PC-3 (cell line): ENCODE data around the gene ZP3. TPM values are rescaled to one million over a fixed set of nuclear protein-coding genes. Genes with fewer than 3 reads are reported as not detected.
A peak's percentile ranks its signal among the peaks of the same experiment; 100 is the strongest.

Experiments
- ATAC-seq: fragments of 200-7000 bp; cut with Tn5 transposase; 2 replicates; pipeline ENCODE4 v1.9.1; 2020; ENCODE audit warnings: mild to moderate bottlenecking, moderate library complexity
- BruUV-seq: library from RNA; stranded (reverse); fragments of 400-500 nt; replicated peaks from 2 replicates; lab custom pipeline; 2021; lab: Mats Ljungman, UMichigan
- CTCF ChIA-PET: fragments of 300-600 bp; sonication (Branson Sonifier 250); formaldehyde crosslinking; loops from one replicate; lab custom pipeline; 2022; ENCODE audit warnings: antibody characterized with exemption; lab: Charles Lee
- POLR2A ChIA-PET: fragments of 300-600 bp; sonication (Branson Sonifier 250); formaldehyde crosslinking; loops from one replicate; lab custom pipeline; 2022; ENCODE audit warnings: antibody characterized with exemption; ENCODE audit not compliant: unreplicated experiment; lab: Charles Lee
- DNase-seq: peaks from one replicate; pipeline ENCODE4 v3.0.0-alpha.2; 2015
- H2AFZ ChIP-seq: fragments of 300-600 bp; sonication (generic); 2 replicates; pipeline ENCODE4 v1.6.0; 2016; ENCODE audit warnings: antibody characterized with exemption, low read length
- H3F3A ChIP-seq: fragments of 300-600 bp; sonication (generic); one replicate; pipeline ENCODE4 v1.6.0; 2017; ENCODE audit warnings: antibody characterized with exemption, low read length, control low read depth, mild to moderate bottlenecking; ENCODE audit not compliant: unreplicated experiment
- H3K27ac ChIP-seq: fragments of 300-600 bp; sonication (generic); 2 replicates; pipeline ENCODE4 v1.5.1; 2016; ENCODE audit warnings: mild to moderate bottlenecking, low read length
- H3K27me3 ChIP-seq: fragments of 300-600 bp; sonication (generic); 2 replicates; pipeline ENCODE4 v1.6.1; 2016; ENCODE audit warnings: low read length, mixed read lengths
- H3K36me3 ChIP-seq: fragments of 300-600 bp; sonication (generic); 2 replicates; pipeline ENCODE4 v1.6.1; 2016; ENCODE audit warnings: low read depth, mixed run types, low read length, mixed read lengths
- H3K4me1 ChIP-seq: fragments of 300-600 bp; sonication (generic); 2 replicates; pipeline ENCODE4 v1.5.1; 2016; ENCODE audit warnings: low read length; ENCODE audit not compliant: insufficient read depth
- H3K4me2 ChIP-seq: fragments of 300-600 bp; sonication (generic); 2 replicates; pipeline ENCODE4 v1.6.0; 2016; ENCODE audit warnings: low read length
- H3K4me3 ChIP-seq: fragments of 300-600 bp; sonication (generic); 2 replicates; pipeline ENCODE4 v1.5.1; 2016; ENCODE audit warnings: mild to moderate bottlenecking, low read length, mixed read lengths
- H3K79me2 ChIP-seq: fragments of 300-600 bp; sonication (generic); 2 replicates; pipeline ENCODE4 v1.6.1; 2017; ENCODE audit warnings: low read length, mixed read lengths
- H3K9ac ChIP-seq: fragments of 300-600 bp; sonication (generic); 2 replicates; pipeline ENCODE4 v1.6.0; 2016; ENCODE audit warnings: mild to moderate bottlenecking, low read length
- H3K9me2 ChIP-seq: fragments of 300-600 bp; sonication (generic); replicated peaks from 2 replicates; pipeline ENCODE4 v1.6.1; 2016; ENCODE audit warnings: mixed run types, low read length, mixed read lengths
- H3K9me3 ChIP-seq: fragments of 300-600 bp; sonication (generic); 2 replicates; pipeline ENCODE4 v1.6.1; 2016; ENCODE audit warnings: low read length, mixed read lengths
- H4K20me1 ChIP-seq: fragments of 300-600 bp; sonication (generic); 2 replicates; pipeline ENCODE4 v1.6.1; 2016; ENCODE audit warnings: low read length, mixed read lengths
- EZH2 ChIP-seq: fragments of 300-600 bp; sonication (generic); IDR thresholded peaks from one replicate; pipeline ENCODE4 v1.6.1; 2017; ENCODE audit warnings: antibody characterized with exemption, mild to moderate bottlenecking, low read length; ENCODE audit not compliant: unreplicated experiment
- EZH2phosphoT487 ChIP-seq: fragments of 300-600 bp; sonication (generic); IDR thresholded peaks from 2 replicates; pipeline ENCODE4 v1.6.1; 2018; ENCODE audit warnings: mild to moderate bottlenecking, antibody characterized with exemption, low read length, borderline replicate concordance
- intact Hi-C: fragments of 100-400 bp; cut with micrococcal nuclease; formaldehyde crosslinking; loops from 2 replicates; pipeline ENCODE4 v1.9.0; 2023
- total RNA-seq: library from RNA; depleted of rRNA; stranded (reverse); fragments of >200 nt; gene quantifications from 2 replicates; pipeline ENCODE4 v1.2.3, GENCODE V29; 2014
- TF ChIP-seq, protein P1 (sequence below): fragments of 300-600 bp; sonication (generic); conservative IDR thresholded peaks from 2 replicates; pipeline ENCODE4 v1.5.1; 2017; ENCODE audit warnings: antibody characterized with exemption, low read depth, mild to moderate bottlenecking, low read length

Gene ZP3
- total RNA-seq, 1 experiment from 2014 or later, result 21.6 TPM

DNA sequence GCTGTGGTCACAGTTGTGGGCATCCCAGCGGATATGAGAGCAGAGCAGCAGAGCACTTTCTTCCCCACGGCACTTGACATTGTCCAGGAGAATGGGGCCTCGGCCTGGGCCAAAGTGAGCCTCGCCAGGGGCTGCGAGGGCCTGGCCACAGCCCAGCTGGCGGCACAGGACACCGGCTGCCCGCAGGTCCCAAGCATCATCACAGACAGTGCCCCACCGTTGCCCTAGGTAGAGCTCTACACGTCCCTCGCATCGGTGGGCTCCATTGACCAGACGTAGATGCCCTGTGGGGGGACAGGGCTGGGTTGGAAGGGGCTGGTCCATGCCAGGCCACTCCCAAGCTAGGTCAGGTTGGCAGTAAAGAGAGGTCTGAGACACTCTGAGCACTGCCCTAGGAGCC is 34.7 kb upstream of the ZP3 start:
- intact Hi-C loops, result no loop called here
- Histone ChIP-seq H3K9ac (no peak overlapping the region), H3K36me3 (no peaks in the 10 kb centered on the region), H2AFZ (no peak overlapping the region), H3K4me3 (no peak overlapping the region), H3K9me2 (no peaks in the 10 kb centered on the region), H4K20me1 (no peaks in the 10 kb centered on the region), H3K27ac (no peak overlapping the region), H3F3A (no peaks in the 10 kb centered on the region), H3K4me1 (peaks cover 15% of the 10 kb centered on the region), H3K79me2 (no peaks in the 10 kb centered on the region), H3K9me3 (no peaks in the 10 kb centered on the region), H3K27me3 (no peaks in the 10 kb centered on the region), H3K4me2 (no peak overlapping the region)
- CTCF ChIA-PET, result no interaction called here
- no TSS peak for BruUV-seq
- POLR2A ChIA-PET, result no interaction called here
- no peak for DNase-seq
- TF ChIP-seq, protein P1, sequence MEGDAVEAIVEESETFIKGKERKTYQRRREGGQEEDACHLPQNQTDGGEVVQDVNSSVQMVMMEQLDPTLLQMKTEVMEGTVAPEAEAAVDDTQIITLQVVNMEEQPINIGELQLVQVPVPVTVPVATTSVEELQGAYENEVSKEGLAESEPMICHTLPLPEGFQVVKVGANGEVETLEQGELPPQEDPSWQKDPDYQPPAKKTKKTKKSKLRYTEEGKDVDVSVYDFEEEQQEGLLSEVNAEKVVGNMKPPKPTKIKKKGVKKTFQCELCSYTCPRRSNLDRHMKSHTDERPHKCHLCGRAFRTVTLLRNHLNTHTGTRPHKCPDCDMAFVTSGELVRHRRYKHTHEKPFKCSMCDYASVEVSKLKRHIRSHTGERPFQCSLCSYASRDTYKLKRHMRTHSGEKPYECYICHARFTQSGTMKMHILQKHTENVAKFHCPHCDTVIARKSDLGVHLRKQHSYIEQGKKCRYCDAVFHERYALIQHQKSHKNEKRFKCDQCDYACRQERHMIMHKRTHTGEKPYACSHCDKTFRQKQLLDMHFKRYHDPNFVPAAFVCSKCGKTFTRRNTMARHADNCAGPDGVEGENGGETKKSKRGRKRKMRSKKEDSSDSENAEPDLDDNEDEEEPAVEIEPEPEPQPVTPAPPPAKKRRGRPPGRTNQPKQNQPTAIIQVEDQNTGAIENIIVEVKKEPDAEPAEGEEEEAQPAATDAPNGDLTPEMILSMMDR, result no peak
- TF ChIP-seq EZH2phosphoT487 (no peak), EZH2 (no peak)
- no peak for ATAC-seq

DNA sequence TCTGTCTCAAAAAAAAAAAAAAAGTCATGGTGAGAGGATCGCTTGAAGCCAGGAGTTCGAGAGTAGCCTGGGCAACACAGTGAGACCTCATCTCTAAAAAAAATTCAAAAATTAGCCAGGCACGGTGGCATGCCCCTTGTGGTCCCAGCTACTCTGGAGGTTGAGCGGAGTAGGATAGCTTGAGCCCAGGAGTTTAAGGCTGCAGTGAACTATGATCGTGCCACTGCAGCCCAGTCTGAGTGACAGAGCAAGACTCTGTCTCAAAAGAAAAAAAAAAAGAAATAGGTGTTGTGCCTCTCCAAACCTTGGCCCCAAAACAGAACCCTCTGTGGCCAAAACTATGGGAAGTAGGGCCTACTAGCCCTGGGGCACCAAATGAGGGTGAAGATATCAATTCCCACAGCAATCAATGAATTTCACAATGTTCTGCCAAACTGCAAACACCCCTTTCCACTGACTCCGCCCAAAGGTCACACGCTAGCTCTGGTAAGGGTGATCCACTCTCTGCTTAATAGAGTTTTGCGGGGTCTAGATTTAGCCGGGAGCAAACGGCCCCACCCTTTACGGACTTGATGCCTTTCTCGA is 32.1 kb upstream of the ZP3 start:
- ChIA-PET CTCF (no interaction called here), POLR2A (no interaction called here)
- peak overlapping the region; percentile 99 for H3K4me2 ChIP-seq
- peak overlapping the region; percentile 34 for H3K27ac ChIP-seq
- H3F3A ChIP-seq, result no peaks in the 10 kb centered on the region
- TF ChIP-seq, protein P1, result no peak
- TF ChIP-seq EZH2phosphoT487 (no peak), EZH2 (no peak)
- H3K9me3 ChIP-seq, result no peaks in the 10 kb centered on the region
- H3K9me2 ChIP-seq, result no peaks in the 10 kb centered on the region
- DNase-seq (no peak), ATAC-seq (no peak)
- H3K4me3 ChIP-seq, result peak overlapping the region; percentile 74; the same call in 1 of the 2 replicates
- no peaks in the 10 kb centered on the region for H4K20me1 ChIP-seq
- H3K4me1 ChIP-seq, result peaks cover 24% of the 10 kb centered on the region
- H3K9ac ChIP-seq, result peak overlapping the region; percentile 84
- intact Hi-C loops, result loop anchor here (2.0 kb wide), 1 partner anchor 34 kb away; the partner anchor contains the start of gene YWHAG
- TSS peak; percentile 95 for BruUV-seq
- peaks cover 2% of the 10 kb centered on the region for H3K79me2 ChIP-seq
- H3K36me3 ChIP-seq, result no peaks in the 10 kb centered on the region
- peak overlapping the region; percentile 95 for H2AFZ ChIP-seq
- no peaks in the 10 kb centered on the region for H3K27me3 ChIP-seq
